Activated T-cell treated with anti-CD3 and anti-CD28 coated beads for 4 hours (primary cell): ENCODE data around the gene COX6B2.

Experiments
- DNase-seq: peaks from one replicate; pipeline ENCODE4 v3.0.0-alpha.2; 2020

COX6B2 gene

DNA sequence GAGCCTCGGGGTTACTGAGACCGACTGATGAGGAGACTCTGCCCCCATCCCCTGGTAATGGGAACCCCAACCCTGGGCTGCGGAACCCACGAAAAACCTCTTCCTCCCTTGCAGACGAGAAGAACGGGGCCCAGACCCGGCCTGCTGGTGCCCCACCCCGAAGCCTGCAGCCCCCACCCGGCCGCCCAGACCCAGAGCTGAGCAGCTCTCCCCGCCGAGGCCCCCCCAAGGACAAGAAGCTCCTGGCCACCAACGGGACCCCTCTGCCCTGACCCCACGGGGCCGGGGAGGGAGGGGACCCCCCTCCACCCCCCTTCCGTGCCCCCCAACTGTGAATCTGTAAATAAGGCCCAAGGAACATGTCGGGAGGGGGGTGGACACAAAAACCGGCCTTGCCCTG, 42.7 kb downstream of the COX6B2 start:
- no peak for DNase-seq

DNA sequence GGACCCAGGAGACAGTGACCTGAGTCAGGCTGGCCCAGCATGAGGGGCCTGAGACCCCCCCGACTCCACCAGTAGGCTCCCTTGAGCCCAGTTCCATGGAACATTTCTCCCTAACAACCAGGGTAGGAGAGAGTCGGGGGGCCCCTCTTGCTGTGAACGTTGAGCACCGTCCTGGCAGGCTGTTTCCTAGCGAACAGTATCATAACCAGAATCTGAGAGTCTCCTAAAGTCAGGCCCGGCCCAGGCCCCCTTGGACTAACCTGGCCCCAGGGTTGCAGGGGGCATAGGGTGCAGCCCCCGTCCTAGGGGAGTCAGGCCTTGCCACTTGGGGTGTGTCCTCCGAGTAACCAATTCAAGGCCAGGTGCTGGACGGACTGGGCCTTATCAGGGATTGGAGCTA, 43.1 kb downstream of the COX6B2 start:
- DNase-seq: no peak

DNA sequence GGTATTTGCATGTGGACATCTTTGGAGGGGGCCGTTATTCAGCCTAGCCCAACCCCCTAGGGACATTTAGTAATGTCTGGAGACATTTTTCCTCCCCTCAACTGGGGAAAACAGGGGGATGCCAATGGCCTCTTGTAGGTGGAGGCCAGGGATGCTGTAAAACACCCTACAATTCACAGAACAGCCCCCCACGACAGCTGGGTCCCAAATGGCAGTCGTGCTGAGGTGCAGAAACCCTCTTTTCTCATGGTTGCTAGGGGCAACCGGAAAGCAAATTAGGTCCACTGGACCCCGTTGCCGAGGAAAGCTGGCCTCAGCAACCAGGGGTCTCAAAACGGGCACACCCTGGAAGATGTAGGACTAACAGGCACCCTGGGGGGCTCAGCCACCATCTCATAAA, 44.0 kb downstream of the COX6B2 start:
- no peak for DNase-seq

DNA sequence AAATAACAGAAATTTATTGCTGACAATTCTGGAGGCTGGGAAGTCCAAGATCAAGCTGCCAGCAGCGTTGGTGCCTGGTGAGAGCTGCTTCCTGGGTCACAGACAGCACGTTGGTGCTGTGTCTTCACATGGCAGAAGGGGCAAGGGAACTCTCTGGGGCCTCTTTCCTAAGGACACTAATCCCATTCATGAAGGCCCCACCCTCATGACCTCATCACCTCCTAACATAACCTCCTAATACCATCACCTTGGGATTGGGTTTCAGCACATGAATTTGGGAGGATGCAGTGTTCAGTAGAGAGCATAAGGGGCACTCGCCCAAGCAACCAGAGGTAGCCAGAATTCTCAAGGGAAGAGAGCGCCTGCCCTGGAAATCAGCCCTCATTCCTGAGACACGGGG, 45.1 kb downstream of the COX6B2 start:
- no peak for DNase-seq

DNA sequence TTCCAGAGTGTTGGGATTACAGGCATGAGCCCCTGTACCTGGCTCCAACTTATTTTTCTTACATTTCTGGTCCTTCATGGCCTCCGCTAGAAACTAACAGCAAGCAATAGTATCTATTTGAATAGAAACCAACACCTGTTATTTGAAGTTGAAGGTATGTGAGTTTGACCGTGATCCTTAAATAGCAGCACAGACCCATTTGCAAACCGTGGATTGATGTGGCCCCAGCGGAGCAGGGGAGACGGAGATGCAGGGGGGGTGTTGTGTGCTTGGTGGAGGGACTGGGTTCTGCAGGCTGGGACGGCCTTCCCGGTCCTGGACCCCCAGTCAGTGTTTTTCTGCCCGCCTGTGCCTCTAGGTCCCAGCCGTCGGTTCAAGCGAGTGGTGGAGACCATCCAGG, 46.2 kb downstream of the COX6B2 start:
- DNase-seq: no peak

DNA sequence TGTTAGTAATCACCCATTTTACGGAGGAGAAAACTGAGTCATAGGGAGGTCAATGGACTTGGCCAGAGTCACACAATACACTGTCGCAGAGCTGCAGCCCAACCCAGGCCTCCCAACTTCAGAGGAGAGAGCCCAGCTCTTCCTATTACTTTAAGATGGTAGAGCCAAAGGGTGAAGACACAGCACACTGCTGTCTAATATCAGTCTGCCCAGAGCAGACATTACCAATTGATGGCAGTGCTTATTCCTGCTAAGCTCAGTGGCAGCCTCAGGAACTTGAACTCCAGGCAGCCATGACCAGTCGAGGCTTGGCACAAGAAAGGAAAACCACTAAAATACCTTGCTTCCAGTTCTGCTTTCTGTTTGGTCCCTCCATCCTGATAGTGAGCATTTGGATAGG, 47.8 kb downstream of the COX6B2 start:
- DNase-seq: no peak

DNA sequence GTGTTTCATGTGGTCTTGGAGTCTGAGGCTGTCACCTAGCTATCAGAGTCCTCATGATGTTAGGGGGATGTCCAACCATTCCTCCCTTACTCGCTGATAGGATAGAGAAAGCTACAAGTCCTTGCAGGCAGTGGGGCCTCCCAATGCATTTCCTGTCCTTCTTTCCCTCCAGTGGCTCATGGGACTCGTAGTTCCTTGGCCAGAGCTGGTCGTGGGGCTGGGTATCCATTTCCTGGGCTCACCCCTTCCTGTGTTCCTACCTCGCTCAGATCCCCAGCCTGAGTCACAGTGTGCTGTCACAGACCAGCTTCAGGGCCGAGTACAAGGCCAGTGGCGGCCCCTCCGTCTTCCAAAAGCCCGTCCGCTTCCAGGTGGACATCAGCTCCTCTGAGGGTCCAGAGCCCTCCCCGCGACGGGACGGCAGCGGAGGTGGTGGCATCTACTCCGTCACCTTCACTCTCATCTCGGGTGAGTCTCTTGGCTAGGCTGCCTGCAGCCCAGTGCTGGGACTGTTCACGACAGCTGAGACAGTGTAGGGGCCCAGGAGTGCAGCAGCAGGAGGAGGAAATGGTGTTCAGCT, 48.4 kb downstream of the COX6B2 start:
- no peak for DNase-seq

DNA sequence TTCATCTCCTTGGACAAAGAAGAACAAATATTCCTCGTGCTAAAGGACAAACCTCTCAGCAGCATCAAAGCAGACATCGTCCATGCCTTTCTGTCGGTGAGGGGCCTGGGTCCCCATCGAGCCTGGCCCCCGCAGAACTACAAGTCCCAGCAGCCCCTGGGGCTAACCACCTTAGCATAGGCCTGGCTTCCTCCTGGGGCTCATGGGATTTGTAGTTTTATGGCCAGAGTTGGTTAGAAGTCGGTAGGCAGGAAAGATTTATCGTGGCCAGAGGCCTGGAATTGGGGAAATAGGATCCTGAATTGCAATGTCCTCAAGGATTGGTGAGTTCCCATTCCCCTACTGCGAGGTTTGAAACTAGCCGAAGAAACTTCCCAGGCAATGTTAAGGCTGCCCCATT, 49.0 kb downstream of the COX6B2 start:
- DNase-seq: peak; percentile 29

DNA sequence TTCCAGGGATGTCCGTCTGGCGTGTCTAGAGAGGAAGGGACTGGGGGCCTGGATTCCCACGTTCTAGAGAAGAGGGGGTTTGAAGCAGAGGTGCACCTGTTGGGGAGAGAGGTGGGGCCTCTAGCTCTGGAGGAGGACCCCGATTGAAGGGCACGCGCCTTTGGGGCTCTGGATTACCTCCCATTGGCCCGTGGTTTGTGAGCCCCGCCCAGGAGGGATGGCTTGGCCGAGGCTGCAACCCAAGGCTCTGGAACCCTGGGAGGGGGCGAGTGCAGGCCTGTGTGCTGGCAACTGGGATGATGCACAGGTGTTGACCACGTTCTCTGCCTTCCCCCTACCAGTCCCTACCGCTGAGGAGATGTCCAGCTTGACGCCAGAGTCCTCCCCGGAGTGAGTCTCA, 49.5 kb downstream of the COX6B2 start:
- no peak for DNase-seq

DNA sequence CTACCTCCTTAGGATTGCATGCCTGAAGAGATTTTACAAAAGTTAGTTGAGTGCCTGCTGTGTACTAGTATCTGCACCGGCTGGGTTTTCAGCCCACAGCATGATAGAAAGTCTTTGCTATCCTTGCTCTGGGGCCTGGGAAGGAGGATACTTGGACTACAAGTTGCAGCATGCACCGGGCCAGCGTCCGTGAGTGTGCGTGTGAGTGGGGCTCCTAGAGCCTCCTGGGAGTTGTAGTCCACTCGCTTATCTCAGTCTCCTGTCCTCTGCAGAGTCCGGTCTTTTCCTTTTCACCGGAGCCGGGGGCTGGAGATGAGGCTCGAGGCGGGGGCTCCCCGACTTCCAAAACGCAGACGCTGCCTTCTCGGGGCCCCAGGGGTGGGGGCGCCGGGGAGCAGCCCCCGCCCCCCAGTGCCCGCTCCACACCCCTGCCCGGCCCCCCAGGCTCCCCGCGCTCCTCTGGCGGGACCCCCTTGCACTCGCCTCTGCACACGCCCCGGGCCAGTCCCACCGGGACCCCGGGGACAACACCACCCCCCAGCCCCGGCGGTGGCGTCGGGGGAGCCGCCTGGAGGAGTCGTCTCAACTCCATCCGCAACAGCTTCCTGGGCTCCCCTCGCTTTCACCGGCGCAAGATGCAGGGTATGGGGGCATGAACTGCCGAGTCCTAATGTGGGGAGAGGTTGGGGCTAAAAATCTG, 50.1 kb downstream of the COX6B2 start:
- no peak for DNase-seq

DNA sequence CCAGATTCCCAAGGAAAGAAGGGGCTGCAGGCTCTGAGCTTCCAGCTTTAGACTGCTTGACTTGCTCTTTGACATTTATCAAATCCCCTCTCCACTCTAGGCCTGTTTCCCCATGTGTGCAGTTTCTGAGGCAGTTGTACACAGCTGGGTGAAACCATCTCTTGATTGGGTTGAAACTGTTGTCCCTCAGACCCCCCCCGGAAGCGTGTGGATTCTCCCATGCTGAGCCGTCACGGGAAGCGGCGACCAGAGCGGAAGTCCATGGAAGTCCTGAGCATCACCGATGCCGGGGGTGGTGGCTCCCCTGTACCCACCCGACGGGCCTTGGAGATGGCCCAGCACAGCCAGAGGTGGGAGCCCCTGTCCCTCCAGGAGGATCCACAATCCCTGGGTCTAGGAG, 51.0 kb downstream of the COX6B2 start:
- no peak for DNase-seq

DNA sequence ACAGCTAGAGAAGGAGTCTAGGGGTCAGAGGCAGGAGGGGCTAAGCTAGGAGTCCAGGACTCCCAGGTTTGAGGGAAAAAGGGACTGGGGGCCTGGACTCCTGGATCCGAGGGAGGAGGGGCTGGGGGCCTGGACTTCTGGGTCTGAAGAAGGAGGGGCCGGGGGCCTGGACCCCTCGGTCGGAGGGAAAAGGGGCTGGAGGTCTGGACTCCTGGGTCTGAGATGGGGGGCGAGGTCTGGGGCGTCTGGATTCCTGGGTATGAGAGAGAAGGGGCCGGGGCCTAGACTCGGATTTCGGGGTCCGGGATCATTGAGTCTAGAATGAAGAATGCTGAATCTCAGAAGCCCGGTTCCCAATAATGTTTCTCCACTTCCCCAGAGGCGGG, 52.2 kb downstream of the COX6B2 start:
- DNase-seq: no peak

DNA sequence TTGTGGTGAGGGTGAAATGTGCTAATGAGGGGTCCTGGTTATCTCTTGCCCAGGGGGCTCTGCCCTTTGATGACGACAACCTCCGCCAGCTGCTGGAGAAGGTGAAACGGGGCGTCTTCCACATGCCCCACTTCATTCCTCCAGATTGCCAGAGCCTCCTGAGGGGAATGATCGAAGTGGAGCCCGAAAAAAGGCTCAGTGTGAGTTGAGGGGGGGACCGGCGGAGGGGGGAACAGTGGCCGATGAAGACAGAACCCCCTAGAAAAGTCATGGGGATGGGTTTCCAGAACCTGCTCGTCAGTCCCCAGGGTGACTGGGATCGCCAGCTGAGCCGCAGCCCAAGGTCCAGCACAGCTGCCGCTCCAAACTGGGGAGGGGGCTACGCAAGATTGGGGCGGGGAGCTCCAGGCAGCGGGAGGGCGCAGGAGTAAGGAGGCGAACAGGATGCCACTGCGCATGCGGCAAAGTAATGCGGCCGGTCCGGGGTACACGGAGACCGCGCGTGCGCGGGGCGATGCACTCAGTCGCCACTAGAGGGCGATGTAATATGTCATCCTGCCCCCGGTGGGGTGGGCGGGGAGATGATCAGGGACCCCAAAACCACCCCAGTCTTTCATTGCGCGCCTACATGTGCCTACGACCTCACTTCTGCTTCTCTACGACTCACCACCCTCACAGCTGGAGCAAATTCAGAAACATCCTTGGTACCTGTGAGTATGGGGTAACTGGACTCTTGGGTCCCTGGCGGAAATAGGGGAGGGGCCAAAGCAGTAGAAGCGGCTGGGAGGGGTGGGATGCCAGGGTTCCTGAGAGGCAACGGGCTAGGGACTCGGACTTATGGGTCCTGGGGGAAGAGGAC, 52.8 kb downstream of the COX6B2 start:
- DNase-seq: peak; percentile 95

DNA sequence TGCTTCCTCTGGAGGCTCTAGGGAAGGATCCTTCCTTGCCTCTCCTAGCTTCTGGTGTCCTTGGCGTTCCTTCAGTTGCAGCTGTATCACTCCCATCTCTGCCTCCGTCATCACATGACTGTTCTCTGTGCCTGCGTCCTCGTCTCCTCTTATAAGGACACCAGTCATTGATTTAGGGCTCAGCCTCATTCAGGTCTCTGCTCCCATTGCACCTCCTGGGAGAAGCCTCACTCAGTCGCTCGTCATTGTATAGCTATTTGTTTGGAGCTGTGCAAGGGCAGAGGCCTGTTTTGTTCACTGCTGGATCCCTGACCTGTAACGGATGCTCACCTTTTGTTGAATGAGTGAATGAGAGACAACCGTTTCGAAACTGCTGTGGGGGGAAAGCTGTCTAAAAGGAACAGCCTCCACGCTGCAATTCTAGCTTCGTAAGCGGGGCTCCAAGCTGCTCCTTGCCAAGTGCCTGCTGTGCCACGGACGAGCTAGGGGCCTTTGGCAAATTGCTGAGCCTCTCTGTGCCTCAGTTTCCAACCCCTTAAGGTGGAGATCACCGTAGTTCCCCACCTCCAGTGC, 53.5 kb downstream of the COX6B2 start:
- DNase-seq: no peak

DNA sequence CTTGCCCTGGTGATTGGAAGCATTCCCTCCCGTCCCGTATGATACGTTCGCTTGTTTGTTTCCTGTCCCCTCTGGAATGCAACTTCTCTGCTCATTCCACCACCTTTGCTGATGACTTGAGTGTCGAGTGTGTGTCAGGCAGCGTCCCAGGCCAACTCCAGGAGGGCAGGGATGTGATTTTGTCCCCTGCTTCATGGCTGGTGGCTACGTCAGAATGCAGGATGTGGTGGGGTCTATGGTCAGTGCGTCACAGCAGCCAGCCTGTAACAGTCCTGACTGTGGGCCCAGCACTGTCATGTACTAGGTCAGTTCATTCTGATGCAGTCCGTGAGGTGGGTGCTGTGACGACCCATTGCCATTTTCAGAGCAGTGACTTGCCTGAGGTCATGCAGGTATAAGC, 54.5 kb downstream of the COX6B2 start:
- no peak for DNase-seq
